Motor neuron (in vitro differentiated cells): ENCODE results near the gene AHSG. TPM values are rescaled to one million over a fixed set of nuclear protein-coding genes. Genes with fewer than 3 reads are reported as not detected.

ENCODE experiments used
- ATAC-seq, 8 experiments: fragments of 200-7000 bp; cut with Tn5 transposase; replicated peaks in 6 of 8; 2 replicates each; pipeline ENCODE4 v1.8.0; 2021; ENCODE audit warnings: mild to moderate bottlenecking in 8 of 8, moderate library complexity in 8 of 8
- H3K27ac ChIP-seq, 2 donors: fragments of 250-450 bp; sonication (Bioruptor Pico); 2 replicates each; pipeline ENCODE4 v1.9.0; 2021; ENCODE audit warnings: antibody characterized with exemption in 2 of 2, mild to moderate bottlenecking in 2 of 2, moderate library complexity in 1 of 2
- H3K4me1 ChIP-seq, 2 donors: fragments of 250-450 bp; sonication (Bioruptor Pico); replicated peaks in 1 of 2; 2 replicates each; pipeline ENCODE4 v1.6.1; 2021; ENCODE audit warnings: antibody characterized with exemption in 2 of 2, mild to moderate bottlenecking in 2 of 2, moderate library complexity in 1 of 2
- H3K4me3 ChIP-seq, 5 donors: fragments of 250-450 bp; sonication (Bioruptor Pico); 2 replicates each; pipeline ENCODE4 v1.9.0; 2021; ENCODE audit warnings: antibody characterized with exemption in 5 of 5, mild to moderate bottlenecking in 5 of 5, moderate library complexity in 4 of 5
- WGBS, 10 experiments: fragments of 450-650 bp; shearing (Covaris generic); methylation state at CpG; one replicate each; pipeline ENCODE4 v1.0.0; 2022; 5-methylcytosine and 5-hydroxymethylcytosine counted together
- in situ Hi-C, 9 experiments: fragments of 400-800 bp; cut with MboI; loops; one replicate each; pipeline ENCODE4 v1.15.0; 2021; ENCODE audit warnings: low sequenced_read_pairs in 9 of 9, low pct_unique_long_range_greater_than_20kb in 2 of 9; ENCODE audit not compliant: unreplicated experiment in 9 of 9
- total RNA-seq, 8 experiments: library from RNA; unstranded; fragments of 300-600 nt; gene quantifications; 2 replicates each; pipeline versions ENCODE4 v1.2.3 to v1.2.4, GENCODE V29; 2022

The AHSG gene
- total RNA-seq, 8 experiments from 2014 or later, result 0.11 to 0.81 (median 0.25) TPM; not detected in 4

- Histone ChIP-seq H3K4me1 (no peaks in the 10 kb centered on the region), H3K27ac (no peak overlapping the region), H3K4me3 (no peak overlapping the region)
- in situ Hi-C loops, result no loop called here
- peak in 7 of 8 experiments; percentile 17 to 96 (median 58) for ATAC-seq
- WGBS, 10 experiments, result 0 to 100% (median 60%) methylated on average over 1 to 7 of the region's 9 CpGs; no CpG with 5 or more reads in 3 of the 10 experiments
Measured at GRCh38 chr3:186640473-186640818, 27.6 kb downstream of the AHSG start.

GRCh38 chr3:186640929-186641328, 28.1 kb downstream of the AHSG start:
- ATAC-seq, result peak in 1 of 8 experiments; percentile 17
- Histone ChIP-seq H3K4me3 (no peak overlapping the region), H3K27ac (no peak overlapping the region), H3K4me1 (no peaks in the 10 kb centered on the region)
- in situ Hi-C loops, result no loop called here

DNA sequence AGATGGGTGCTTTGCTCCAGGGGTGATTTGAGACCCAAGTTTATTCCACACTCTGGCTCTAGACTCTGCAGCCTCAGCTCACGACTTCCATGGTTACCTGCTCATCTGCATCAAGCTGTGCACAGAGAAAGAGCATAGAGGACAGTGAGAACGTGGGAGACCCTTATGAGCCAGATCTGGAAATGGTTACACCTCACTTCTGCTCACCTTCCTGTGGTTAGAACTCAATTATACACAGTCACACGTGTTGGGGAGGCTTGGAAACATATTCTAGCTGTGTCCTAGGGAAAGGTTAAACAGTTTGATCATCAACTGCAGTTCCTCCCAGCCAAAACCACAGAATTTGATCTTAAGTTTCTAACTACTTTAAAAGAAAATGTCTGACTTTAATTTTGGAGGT, 29.2 kb downstream of the AHSG start:
- no peak for ATAC-seq
- Histone ChIP-seq H3K4me1 (no peaks in the 10 kb centered on the region), H3K4me3 (no peak overlapping the region), H3K27ac (no peak overlapping the region)
- 0 to 64% (median 45%) methylated on average over 1 to 3 of the region's 3 CpGs; no CpG with 5 or more reads in 3 of the 10 experiments for WGBS, 10 experiments
- in situ Hi-C loops, result no loop called here

- no peak for ATAC-seq
- Histone ChIP-seq H3K27ac (no peak overlapping the region), H3K4me3 (no peak overlapping the region), H3K4me1 (no peaks in the 10 kb centered on the region)
- 57 to 100% (median 80%) methylated on average over 1 of the region's 1 CpG; no CpG with 5 or more reads in 2 of the 10 experiments for WGBS, 10 experiments
- in situ Hi-C loops, result no loop called here
Measured at GRCh38 chr3:186643493-186643892, 30.6 kb downstream of the AHSG start.

DNA sequence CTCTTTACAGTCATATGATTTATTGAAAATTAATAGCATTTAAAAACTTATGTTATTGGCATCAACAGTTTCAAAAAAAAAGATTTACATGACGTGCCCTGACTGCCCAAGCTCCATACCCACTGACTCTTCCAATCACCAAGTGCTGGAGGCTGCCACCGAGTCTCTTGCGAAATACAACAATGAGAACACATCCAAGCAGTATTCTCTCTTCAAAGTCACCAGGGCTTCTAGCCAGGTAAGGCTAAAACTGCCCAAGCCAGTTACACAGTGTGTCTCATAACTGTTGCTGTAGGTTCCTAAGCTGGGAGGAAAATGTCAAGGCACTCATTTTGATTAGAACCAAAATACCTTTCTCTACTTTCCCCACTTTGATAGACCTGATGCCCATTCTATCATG, 31.8 kb downstream of the AHSG start:
- no peak for ATAC-seq
- 4 to 100% (median 67%) methylated on average over 1 to 3 of the region's 3 CpGs; no CpG with 5 or more reads in 4 of the 10 experiments for WGBS, 10 experiments
- Histone ChIP-seq H3K4me3 (no peak overlapping the region), H3K4me1 (no peaks in the 10 kb centered on the region), H3K27ac (no peak overlapping the region)
- in situ Hi-C loops, result no loop called here

DNA sequence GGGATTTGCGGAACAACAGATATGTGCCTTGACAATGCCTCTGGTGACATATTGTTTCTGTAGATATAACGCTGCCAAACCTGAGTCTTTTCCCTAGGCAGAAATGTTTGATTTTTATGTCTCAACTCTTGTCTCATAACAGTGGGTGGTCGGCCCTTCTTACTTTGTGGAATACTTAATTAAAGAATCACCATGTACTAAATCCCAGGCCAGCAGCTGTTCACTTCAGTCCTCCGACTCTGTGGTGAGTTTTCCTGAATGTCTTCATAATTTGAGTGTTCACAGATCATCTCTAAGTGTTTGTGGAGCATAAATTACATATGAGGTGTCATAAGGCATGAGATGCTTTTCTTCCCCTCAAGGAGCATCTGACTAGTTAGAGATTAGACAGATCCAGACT, 33.2 kb downstream of the AHSG start:
- H3K27ac ChIP-seq, result no peak overlapping the region
- H3K4me1 ChIP-seq, result no peaks in the 10 kb centered on the region
- WGBS, 10 experiments, result 4 to 90% (median 72%) methylated on average over 1 to 4 of the region's 4 CpGs; no CpG with 5 or more reads in 2 of the 10 experiments
- no peak for ATAC-seq
- in situ Hi-C loops, result no loop called here
- no peak overlapping the region for H3K4me3 ChIP-seq

GRCh38 chr3:186646841-186647240, 34.0 kb downstream of the AHSG start:
- in situ Hi-C loops, result no loop called here
- no peak for ATAC-seq
- Histone ChIP-seq H3K4me3 (no peak overlapping the region), H3K4me1 (no peaks in the 10 kb centered on the region), H3K27ac (no peak overlapping the region)
- WGBS, 10 experiments, result 0 to 78% (median 50%) methylated on average over 1 of the region's 1 CpG; no CpG with 5 or more reads in 3 of the 10 experiments

- in situ Hi-C loops, result no loop called here
- H3K4me3 ChIP-seq, result no peak overlapping the region
- 0 to 100% (median 73%) methylated on average over 1 of the region's 1 CpG; no CpG with 5 or more reads in 3 of the 10 experiments for WGBS, 10 experiments
- no peak for ATAC-seq
- no peak overlapping the region for H3K27ac ChIP-seq
- no peaks in the 10 kb centered on the region for H3K4me1 ChIP-seq
Measured at GRCh38 chr3:186648851-186649250, 36.0 kb downstream of the AHSG start.

GRCh38 chr3:186651678-186652215, 38.9 kb downstream of the AHSG start:
- 0 to 79% (median 69%) methylated on average over 1 to 3 of the region's 3 CpGs; no CpG with 5 or more reads in 3 of the 10 experiments for WGBS, 10 experiments
- no peak overlapping the region for H3K27ac ChIP-seq
- H3K4me1 ChIP-seq, result no peaks in the 10 kb centered on the region
- ATAC-seq, result no peak
- in situ Hi-C loops, result no loop called here
- H3K4me3 ChIP-seq, result no peak overlapping the region

- H3K4me3 ChIP-seq, result no peak overlapping the region
- peak in 3 of 8 experiments; percentile 50 to 70 (median 55) for ATAC-seq
- WGBS, 10 experiments, result 0 to 90% (median 60%) methylated on average over 1 to 6 of the region's 7 CpGs; no CpG with 5 or more reads in 1 of the 10 experiments
- H3K27ac ChIP-seq, result no peak overlapping the region
- in situ Hi-C loops, result no loop called here
- no peaks in the 10 kb centered on the region for H3K4me1 ChIP-seq
Measured at GRCh38 chr3:186653080-186653707, 40.3 kb downstream of the AHSG start.

DNA sequence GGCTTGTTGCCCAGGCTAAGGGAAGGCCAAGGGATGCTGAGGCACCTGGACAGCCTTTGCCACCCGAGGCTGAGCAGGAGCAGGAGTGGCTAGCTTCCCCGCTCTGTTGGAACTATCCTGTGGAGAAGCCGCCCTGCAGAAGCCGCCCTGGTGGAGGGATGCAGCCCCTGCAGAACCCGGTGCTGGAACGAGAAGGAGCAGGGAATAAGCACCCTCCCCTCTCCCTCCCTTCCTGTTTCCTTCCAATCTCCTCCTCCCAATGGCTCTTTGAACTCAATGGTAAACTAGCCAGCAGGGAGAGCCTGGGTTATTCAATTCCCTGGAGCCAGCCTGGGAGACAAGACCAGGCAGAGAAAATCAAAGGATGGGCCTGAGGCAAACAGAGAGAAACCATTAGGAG, 41.1 kb downstream of the AHSG start:
- Histone ChIP-seq H3K27ac (no peak overlapping the region), H3K4me3 (no peak overlapping the region), H3K4me1 (no peaks in the 10 kb centered on the region)
- in situ Hi-C loops, result no loop called here
- peak in 2 of 8 experiments; percentile 31 to 37 for ATAC-seq
- WGBS, 10 experiments, result 0 to 33% (median 18%) methylated on average over 1 to 6 of the region's 6 CpGs; no CpG with 5 or more reads in 6 of the 10 experiments

- no peak for ATAC-seq
- Histone ChIP-seq H3K27ac (no peak overlapping the region), H3K4me1 (peaks cover 4 to 11% of the 10 kb centered on the region in 2 donors), H3K4me3 (no peak overlapping the region)
- 0 to 100% (median 32%) methylated on average over 1 to 3 of the region's 7 CpGs; no CpG with 5 or more reads in 4 of the 10 experiments for WGBS, 10 experiments
- in situ Hi-C loops, result no loop called here
Measured at GRCh38 chr3:186663361-186664118, 50.7 kb downstream of the AHSG start.

DNA sequence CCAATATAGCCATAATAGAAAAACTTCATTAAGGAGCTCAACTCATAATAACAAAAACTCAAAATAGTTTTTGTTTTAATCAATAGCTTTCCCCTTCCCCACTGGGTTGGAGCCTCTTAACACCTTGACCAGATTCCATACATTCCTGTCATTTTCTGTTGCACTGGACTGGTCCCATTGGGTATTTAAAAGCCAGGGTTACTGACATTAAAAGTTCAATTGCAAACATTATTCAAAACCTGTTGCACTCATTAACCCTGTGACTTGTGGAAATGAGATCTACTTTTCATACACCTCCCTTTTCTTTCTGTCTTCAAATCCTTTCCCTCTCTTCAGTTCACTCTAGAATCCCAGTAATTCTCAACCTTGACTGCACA, 51.2 kb downstream of the AHSG start:
- Histone ChIP-seq H3K4me1 (peaks cover 4 to 11% of the 10 kb centered on the region in 2 donors), H3K27ac (no peak overlapping the region), H3K4me3 (no peak overlapping the region)
- in situ Hi-C loops, result no loop called here
- no peak for ATAC-seq
